ENCODE data around the gene H1-8.

The H1-8 gene

GRCh38 chr3:129555153-129555550 lies 12.2 kb downstream of the H1-8 start:
- DNase-seq (ENCODE audit: insufficient read length, low spot score), result no peak
- no peak for FAIRE-seq

- no peak for DNase-seq (ENCODE audit: insufficient read length, low spot score)
- no peak for FAIRE-seq
Observed at GRCh38 chr3:129555616-129556357, 12.8 kb downstream of the H1-8 start.

GRCh38 chr3:129556358-129556695 lies 13.4 kb downstream of the H1-8 start:
- no peak for FAIRE-seq
- no peak for DNase-seq (ENCODE audit: insufficient read length, low spot score)

- DNase-seq (ENCODE audit: insufficient read length, low spot score), result no peak
- FAIRE-seq, result no peak
Observed at GRCh38 chr3:129556890-129557547, 14.0 kb downstream of the H1-8 start.

- FAIRE-seq (no peak), DNase-seq (ENCODE audit: insufficient read length, low spot score) (no peak)
Observed at GRCh38 chr3:129557548-129557894, 14.5 kb downstream of the H1-8 start.

- no peak for DNase-seq (ENCODE audit: insufficient read length, low spot score)
- FAIRE-seq, result peak; percentile 52
Observed at GRCh38 chr3:129558081-129558771, 15.3 kb downstream of the H1-8 start.

GRCh38 chr3:129558772-129559564 lies 16.0 kb downstream of the H1-8 start:
- DNase-seq (ENCODE audit: insufficient read length, low spot score) (peak; percentile 88), FAIRE-seq (peak; percentile 86)

- no peak for FAIRE-seq
Observed at GRCh38 chr3:129559565-129560079, 16.6 kb downstream of the H1-8 start.

GRCh38 chr3:129560269-129560787 lies 17.4 kb downstream of the H1-8 start:
- FAIRE-seq (no peak), DNase-seq (ENCODE audit: insufficient read length, low spot score) (peak; percentile 56)

More at GRCh38 chr3:129559565-129560079, 16.6 kb downstream of the H1-8 start:
- no peak for DNase-seq (ENCODE audit: insufficient read length, low spot score)

- DNase-seq (ENCODE audit: insufficient read length, low spot score) (peak; percentile 84), FAIRE-seq (peak; percentile 49)
Observed at GRCh38 chr3:129560911-129561594, 18.1 kb downstream of the H1-8 start.

GRCh38 chr3:129561619-129562248 lies 18.8 kb downstream of the H1-8 start:
- no peak for DNase-seq (ENCODE audit: insufficient read length, low spot score)
- no peak for FAIRE-seq

GRCh38 chr3:129562803-129563202 lies 19.8 kb downstream of the H1-8 start:
- no peak for DNase-seq (ENCODE audit: insufficient read length, low spot score)
- FAIRE-seq, result no peak

GRCh38 chr3:129563332-129563731 lies 20.4 kb downstream of the H1-8 start:
- no peak for FAIRE-seq
- DNase-seq (ENCODE audit: insufficient read length, low spot score), result no peak

GRCh38 chr3:129563850-129564535 lies 21.0 kb downstream of the H1-8 start:
- no peak for DNase-seq (ENCODE audit: insufficient read length, low spot score)
- no peak for FAIRE-seq

GRCh38 chr3:129564981-129565644 lies 22.1 kb downstream of the H1-8 start:
- DNase-seq (ENCODE audit: insufficient read length, low spot score) (no peak), FAIRE-seq (no peak)

- FAIRE-seq, result no peak
- DNase-seq (ENCODE audit: insufficient read length, low spot score), result no peak
Observed at GRCh38 chr3:129565902-129566301, 22.9 kb downstream of the H1-8 start.

GRCh38 chr3:129567176-129567705 lies 24.3 kb downstream of the H1-8 start:
- DNase-seq (ENCODE audit: insufficient read length, low spot score) (no peak), FAIRE-seq (peak; percentile 31)

GRCh38 chr3:129567939-129568338 lies 25.0 kb downstream of the H1-8 start:
- FAIRE-seq, result no peak
- DNase-seq (ENCODE audit: insufficient read length, low spot score), result no peak

All from HTR-8/SVneo (cell line).